NK-92 treated with Interleukin-12 subunit alpha and Interleukin-12 subunit beta, amount 100 ng/mL, for 24 hours (cell line): ENCODE measurements around the gene PDLIM4.

Source experiments
- DNase-seq: peaks from one replicate; lab custom pipeline; 2025; lab: John Stamatoyannopoulos, UW

Gene PDLIM4

DNA sequence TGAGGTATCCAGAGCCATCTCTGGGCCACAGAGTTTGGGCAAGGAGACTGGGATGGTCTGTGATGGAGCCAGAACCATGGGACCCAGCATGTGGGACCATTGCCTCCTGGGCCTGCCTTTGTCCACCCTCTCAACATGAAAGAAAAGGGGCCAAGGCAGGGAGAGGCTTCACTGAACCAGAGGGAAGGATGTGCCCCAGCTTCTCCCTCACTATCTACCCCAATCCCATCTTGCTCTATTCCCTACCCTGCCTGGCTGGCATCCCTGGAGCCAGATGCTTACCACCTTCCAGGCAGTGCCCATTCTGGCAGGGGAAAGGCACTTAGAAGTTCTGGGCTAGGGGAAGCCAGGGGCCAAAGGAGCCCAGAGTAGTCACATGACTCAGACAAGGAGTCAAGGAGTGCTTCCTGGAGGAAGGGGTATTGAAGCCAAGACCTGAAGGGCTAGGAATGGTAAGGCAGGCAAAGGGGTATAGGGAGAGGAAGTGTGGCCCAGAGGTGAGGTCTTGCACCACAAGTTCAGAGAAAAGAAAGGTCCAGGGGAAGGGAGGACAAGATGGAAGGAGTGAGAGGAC lies 9.8 kb downstream of the PDLIM4 start:
- DNase-seq = no peak

DNA sequence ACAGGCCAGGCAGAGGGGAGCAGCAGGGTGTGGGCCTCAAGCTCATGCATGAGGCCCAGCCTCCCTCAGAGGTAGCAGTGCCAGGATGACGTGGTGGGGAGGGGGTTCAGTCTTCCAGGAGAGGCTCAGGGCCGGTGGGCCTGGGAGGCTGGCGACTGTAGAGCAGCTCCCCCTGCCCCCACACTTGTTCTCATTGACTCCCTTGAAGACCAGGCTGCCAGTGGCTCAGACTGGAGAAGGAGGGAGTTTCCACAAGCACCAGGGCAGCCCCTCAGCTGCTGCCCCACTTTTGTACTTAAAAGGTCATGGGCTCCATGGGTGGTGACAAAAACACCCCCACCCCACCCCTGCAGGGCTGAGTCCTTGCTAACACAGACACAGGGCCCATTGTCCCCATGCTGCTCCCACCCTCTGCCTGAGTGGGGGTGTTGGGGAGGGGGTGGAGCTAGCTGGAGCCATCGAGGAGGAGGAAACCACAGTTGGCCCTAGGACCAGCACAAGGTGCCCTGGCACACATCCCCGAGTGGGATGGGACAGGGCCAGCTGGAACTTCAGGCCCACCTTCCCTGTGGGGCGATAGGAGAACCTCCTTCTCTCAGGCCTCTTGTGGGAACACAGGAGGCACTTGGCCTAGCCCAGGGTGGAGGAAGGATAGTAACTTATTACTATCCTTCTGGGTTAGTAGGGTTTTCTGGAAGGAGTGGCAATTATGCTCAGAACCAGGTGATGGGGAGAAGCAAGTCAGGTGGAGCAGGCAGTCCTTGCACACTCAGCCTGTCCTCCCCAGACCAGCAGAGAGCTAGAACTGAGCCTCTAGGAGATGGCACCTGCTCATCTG lies 10.7 kb downstream of the PDLIM4 start:
- DNase-seq = no peak

DNA sequence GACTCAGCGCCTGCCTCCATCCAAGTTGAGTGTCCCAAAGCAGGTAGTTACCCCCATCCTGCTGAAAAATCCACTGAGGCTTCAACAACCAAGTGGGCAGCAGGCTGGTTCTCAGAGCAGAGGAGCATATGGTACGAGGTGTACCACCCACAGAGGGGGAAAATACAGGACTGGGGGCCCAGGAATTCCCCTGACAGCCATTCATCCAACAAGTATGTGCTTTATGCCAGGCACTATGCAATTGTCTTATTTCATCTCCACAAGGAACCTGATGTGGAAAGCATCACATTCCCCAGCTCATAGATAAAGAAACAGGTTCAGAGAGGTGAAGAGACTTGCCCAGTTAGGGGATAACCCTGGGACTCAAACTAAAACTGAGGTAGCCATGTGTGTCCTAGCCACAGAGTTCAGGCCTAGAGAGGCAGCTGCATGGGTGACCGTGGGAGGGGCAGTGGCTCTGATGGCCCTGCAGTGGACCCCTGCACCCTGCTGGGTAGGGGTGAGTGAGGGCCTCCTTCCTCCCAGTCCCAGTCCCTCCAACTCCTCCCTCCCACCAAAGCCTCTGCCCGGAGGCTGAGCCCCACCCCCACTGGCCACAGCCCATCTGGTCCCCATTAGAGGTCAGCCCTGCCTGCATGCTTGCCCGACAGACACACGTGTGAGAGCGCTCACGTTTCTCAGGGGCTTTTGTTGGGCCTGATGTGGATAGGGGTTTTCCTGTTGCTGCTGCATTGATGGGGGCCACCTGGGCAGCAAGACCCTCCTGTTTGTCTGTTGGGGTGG lies 11.5 kb downstream of the PDLIM4 start:
- DNase-seq = no peak

DNA sequence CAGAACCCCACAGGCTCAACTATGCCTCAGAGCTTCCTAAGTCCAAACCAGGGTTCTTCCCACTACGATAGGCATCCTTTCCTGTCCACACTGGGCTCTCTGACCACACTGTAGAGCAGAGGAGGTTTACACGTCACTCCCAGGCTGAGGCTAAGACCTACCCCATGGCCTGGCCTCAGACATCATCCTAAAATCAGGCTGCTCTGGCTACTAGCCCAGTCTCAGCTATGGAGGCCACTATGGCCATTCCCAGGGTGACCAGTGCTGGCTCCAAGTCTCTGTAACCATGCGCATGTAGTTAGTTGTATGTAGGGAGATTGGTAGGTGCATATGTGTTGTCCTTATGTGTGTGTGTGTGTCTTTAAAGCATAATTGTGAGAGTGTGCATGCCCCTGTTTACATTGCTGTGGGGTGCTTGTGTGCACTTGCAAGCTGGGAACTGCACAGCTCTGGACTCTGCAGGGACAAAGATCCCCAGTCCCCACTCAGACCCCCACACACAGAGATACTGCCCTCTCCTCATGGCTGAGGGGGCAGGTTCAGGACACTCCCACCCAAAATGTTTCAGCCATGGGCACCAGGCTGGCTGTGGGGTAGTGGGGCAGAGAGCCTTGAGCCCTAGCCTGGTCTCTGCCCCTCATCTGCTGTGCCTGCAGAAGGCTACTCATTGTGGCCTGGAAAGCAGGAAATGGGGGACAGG lies 12.3 kb downstream of the PDLIM4 start:
- no peak for DNase-seq

DNA sequence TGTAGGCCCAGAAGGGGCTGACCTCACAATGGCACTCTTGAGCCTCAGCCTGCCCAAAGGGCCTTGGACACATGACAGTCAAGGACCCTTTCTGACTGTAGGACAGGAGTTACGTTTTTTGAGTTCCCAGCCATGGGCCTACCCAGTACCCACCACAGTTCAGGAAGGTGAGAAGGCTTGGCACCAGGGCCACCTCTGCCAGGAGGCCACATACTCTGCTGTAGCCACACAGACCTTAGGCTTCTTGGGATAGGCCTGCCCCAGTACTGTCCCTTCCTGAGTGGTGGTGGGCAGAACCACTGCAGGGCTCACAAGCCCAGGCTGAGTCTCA lies 12.8 kb downstream of the PDLIM4 start:
- DNase-seq = no peak

DNA sequence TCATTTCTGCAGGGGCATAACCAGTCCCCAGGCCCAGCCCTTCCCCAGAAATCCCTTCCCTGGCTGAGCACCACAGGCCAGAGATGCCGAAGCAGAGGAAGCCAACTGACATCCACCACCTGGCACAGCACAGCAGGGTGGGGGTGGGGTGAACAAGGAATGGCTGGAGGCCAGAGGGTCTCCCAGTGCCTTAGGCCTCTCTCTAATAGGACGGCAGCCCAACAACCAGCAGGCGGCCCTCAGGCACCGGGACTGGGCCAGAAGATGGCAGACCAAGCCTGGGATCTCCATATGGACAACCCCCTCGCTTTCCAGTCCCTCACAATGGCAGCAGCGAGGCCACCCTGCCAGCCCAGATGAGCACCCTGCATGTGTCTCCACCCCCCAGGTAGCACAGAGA lies 13.2 kb downstream of the PDLIM4 start:
- DNase-seq = no peak

DNA sequence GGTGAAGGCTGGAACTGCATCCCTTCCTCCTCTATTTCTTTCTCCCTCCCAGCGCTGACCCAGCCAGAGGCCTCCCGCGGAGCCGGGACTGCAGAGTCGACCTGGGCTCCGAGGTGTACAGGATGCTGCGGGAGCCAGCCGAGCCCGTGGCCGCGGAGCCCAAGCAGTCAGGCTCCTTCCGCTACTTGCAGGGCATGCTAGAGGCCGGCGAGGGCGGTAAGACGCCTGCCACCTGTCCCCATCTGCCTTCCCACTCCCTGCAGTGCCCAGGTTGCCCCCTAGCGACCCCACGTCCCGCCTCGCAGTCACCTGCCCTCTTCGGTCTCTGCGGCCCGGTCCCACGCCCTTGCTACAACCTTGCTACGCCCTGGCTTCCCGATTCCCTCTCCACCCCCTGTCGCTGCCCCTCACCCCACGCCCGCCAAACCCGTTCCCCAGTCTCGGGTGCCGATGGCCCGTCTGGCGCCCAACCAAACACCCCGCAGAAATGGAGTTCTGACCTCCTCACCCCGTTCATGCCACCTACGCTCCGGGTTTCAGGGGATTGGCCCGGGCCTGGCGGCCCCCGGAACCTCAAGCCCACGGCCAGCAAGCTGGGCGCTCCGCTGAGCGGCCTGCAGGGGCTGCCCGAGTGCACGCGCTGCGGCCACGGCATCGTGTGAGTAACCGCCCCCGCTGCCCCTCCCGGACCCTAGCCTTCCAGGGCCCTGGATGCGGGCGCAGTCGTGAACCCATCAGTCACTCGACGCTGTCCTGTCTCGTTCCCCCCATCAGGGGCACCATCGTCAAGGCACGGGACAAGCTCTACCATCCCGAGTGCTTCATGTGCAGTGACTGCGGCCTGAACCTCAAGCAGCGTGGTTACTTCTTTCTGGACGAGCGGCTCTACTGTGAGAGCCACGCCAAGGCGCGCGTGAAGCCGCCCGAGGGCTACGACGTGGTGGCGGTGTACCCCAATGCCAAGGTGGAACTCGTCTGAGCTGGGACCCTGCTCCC lies 14.1 kb downstream of the PDLIM4 start:
- DNase-seq = no peak

DNA sequence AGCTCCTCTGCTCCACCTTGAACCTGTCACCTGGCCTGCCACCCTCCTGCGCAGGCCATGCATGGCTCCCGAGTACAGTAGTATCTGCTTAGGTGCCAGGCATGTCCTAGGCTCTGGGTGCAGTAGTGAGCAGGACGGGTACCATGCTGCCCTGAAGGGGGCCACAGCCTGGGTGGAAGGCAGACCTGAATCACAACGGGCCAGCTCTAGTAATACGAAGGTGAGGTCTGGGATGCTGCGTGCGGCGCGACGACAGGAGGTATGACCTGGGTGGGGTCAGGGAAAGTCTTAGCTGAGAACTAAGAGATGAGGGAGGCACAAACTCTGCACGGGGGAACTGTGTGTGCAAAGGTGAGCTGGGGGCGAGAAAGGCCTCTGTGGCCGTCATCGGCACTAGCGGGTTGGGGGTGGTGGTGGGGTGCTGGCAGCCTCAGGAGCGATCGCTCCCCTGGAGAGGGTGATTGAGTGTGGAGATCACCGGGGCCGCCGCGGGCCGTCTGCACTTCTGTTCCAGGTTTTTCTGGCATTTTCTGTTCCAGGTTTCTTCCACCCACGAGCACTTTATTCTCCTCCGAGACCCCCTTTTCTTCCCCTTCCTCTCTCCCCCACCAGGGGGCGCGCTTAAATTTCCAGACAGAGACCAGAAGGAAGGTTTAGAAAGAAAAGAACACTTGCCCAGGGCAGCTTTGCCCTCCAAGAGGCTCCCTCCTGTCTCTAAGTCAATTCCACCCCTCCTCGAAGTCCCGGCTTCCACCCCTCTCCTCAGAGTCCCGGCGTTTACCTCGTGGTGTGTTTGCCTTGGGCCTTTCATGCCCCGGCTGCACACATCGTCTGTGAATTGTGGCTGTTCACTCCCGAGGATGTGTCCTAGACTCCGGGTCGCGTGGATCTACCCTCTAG lies 15.1 kb downstream of the PDLIM4 start:
- peak; percentile 40 for DNase-seq

DNA sequence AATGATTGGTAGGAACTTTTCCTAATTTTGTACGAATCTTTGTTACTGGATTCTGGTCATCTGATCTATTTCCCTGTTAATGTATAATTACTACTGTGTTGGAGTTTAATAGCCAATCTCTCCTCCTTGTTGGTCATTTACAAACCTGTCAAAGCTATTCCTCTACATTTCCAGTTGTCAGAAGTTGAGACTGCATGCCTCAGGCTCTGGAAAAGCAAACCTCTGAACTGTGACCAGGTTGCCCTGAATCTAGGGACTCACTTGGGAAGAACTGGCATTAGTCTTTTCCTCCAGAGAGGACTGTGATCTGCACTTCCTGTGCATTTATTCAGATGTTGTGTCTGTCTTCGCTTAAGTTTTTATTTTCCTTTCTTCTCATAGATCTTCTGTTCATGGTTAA lies 16.1 kb downstream of the PDLIM4 start:
- DNase-seq = no peak

DNA sequence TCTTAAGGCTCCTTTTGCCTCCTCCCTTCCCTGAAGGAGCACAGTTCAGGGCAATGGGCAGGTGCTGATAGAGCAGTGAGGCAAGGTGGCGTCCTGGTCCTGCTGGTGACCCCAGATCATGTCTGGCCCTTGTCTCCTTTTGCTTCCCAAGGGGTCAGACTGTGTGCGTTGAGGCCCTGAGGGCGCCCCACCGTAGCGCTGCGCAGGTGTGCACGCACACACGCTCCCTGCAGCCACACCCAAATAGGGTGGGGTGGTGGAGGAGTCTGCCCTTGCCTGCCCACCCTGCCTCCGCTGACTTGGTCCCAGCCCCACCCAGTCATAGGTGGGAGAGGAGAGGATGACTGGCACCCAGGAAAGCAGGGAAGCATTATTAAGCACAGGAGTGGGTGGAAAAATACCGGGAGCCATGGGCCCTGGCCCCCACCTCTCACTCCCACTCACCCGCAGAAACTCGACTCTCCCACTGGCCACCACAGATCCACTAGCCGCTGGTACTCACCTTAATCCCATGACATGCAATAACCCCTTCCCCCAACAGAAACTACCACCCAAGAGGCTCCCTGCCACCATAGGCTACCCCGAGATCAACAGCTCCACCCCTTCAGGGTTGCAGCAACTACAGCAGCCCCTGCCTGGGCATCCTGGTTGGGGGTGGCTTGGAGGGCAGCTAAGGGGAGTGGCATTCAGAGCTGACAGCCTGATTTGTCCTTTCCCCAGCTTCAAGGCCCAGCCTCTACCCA lies 16.7 kb downstream of the PDLIM4 start:
- no peak for DNase-seq

DNA sequence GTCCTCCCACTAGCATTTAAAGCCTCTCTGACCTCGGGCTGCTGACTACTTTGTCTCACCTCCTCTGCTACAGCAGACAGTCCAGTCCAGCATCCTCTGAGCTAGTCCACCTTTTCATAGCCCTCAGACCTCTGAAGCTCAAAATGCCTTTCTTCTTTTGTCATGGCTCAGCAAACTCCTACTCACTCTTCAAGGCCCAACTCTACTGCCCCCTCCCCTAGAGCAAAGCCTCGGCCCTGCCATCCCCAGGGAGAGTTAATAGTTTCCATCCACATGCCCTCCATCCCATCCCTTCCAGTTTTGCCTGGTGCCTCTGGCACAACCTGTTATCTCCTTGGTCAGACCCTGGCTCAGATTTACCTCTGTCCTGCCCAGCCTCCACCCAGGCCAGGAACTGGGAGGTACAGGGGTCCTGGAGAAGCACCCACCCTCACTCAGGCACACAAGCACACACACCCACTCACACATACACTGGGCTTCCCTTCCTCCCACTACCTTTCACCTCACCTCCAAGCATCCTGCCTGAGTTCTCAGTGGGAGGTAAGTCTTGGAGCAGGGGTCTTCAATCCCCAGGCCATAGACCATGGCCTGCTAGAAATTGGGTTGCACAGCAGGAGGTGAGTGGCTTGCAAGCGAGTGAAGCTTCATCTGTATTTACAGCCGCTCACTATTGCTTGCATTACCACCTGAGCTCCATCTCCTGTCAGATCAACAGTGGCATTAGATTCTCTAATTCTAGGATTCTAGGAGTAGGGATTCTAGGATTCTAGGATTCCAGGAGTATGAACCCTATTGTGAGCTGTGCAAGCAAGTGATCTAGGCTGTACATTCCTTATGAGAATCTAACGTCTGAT lies 18.1 kb downstream of the PDLIM4 start:
- DNase-seq = no peak

DNA sequence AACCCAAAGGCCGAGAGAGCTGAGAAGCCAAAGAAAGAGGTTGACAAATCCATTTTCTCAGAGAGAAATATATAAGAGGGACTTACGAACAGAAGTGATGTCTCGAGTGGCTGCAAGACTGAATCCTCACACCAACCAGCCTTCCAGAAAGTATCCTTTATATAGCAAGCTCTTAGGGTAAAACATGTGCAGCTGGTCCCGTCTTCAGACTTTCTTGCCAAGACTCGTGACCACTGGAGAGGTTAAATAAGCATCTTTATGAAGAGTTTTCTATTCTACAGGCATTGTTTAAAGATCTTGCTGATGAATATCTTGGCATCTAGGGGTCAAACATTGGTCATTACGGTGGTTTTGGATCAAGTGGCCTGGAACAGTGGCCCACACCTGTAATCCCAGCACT lies 19.8 kb downstream of the PDLIM4 start:
- DNase-seq = no peak

DNA sequence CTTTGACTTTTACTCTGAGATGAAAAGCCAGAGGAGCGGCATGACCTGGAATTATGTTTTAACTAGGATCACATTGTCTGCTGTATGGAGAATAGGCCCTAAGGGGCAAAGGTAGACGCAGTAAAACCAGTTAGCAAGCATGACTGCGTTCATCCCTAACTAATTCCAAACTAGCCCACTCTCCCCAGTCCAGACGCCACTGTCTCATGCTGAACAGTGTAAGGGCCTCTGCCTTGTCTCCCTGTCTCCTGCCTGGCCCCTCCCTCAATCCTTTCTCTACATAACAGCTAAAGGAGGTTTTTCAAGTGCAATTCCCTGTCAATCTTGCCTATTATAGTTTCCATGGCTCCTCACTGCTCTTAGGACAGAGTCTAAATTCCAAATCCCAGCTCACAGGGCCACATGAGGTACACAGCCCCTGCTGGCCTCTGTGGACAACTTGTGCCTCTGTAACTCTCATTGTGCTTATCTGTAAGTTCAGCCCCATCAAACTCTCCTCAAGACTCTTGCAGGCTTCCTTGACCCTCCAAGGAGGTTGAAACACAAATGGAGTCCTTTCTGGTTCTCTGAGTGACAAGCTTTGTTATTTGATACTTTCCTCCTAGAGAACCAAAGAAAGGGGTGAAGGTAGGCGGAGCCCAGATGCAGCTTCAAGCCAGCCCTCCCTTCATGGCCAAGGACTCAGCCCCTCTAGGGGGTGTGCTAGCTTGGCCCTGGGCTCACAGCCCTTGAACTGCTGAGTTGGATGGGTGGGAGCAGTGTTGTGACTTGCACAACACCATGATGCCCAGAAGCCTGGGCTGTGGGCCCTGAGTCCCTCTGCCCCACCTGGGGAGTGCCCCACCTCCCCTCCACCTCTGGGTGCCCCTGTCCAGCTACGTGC lies 20.7 kb downstream of the PDLIM4 start:
- no peak for DNase-seq

DNA sequence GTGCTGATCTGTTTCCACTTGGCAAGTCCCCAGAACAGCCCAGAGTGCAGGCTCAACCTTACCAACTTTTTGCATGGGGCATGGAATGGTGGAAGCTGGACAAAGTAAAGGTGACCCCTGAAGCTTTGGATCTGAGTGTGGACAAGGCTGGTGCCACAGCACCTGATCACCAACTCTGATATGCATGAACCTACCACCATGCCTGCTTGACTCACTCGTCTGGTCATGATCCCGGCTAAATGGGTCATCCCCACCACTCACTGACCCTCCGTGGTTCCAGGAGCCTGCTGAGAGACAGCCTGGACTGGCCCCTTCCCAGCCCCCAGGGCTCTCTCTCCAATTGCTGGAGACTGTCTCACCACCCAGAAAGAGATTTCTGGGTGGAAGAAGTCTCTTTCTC lies 22.3 kb downstream of the PDLIM4 start:
- no peak for DNase-seq

DNA sequence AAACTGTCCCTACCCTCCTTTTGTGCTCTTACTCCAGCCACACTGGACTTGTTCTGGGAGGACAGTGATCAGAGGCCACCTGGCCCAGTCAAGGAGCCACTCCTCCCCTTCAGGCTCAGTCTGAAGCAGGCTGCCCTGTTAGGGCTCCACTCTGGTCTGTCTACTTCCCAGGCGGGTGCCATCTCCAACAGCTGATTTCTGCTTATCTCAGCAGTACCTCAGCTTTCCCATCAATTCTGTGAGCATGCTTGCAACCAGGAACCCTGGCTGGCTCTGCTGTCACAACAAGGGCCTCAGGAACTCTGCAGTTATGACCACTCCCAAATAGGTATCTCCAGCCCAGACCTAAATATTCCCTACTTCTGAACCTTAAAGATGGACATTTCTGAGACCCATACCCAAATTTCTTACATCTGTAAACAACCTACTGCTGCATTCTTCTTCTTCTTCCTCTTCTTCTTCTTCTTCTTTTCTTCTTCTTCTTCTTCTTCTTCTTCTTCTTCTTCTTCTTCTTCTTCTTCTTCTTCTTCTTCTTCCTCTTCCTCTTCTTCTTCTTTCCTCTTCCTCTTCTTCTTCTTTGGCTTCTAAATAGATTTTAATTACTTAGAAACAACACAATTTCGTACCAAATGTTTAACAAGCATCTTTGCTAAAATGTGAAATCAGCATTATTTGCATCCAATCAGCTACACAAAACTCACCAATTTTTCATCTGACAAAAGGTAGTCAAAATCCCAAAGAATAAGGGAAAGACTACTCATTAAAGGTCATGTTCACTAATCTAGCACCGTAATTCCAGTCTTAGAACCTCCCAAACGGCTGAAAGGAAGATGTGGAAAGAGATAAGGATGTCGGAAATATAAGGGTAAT lies 23.1 kb downstream of the PDLIM4 start:
- no peak for DNase-seq

DNA sequence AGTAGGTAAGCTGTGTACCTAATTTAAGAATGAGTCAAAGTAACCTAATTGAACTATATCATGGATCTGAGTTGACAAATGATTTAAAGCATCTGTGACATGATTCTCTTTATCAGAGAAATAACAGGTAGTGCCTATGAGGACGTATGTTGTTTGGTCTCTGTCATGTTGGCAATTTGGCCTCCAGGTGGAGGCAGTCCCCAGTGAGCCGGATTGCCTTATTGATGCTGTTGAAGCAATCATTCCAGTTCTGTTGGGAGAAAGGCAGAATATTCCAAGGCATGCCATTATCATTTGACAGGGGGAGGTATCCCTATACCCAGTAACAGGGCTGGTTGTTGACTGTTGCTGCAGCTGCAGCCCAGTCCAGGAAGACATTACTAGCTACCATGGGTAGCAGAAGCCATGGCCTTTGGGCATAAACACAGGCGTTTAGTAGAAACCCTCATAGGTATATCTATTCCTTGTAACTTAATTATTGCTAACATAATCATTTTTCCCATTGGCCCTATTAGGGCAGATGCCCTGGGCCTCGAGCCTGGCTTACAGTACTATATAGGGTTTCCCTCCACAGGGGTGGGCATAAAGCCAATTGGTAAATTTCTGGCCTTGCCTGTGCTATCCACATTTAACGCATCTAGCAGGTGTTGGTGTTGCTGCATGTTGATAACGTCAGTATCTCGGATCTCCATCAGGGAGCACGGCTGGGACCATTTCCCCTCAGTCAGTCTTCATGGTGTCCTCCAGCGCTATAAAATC lies 24.5 kb downstream of the PDLIM4 start:
- DNase-seq = no peak
